GM12872 (cell line): ENCODE results near the gene UCP3.

Source experiments
- TF ChIP-seq, protein P1 (sequence below): IDR thresholded peaks from 3 replicates; pipeline ENCODE4 v1.5.1; 2011; ENCODE audit warnings: low read depth, mild to moderate bottlenecking, low read length, moderate library complexity; ENCODE audit not compliant: insufficient read depth

The UCP3 gene

DNA sequence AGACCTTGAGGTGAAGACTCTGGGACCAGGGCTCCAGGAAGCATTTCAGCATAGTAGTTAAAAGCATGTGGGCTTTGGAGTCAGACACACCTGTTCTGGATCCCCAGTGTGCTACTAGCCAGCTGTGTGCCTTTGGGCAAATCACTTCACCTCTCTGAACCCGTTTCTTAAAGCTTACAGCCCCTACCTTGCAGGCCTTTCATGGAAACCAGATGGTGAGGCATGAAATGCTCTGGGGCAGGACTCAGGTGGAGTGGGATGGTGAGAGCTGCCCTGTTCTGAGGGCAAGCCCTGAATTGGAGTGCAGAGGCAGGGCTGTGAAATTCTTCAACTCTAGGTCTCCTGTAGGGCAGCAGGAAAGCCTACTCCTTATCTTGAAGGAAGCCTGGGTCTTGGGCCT lies 36.7 kb downstream of the UCP3 start:
- TF ChIP-seq, protein P1, sequence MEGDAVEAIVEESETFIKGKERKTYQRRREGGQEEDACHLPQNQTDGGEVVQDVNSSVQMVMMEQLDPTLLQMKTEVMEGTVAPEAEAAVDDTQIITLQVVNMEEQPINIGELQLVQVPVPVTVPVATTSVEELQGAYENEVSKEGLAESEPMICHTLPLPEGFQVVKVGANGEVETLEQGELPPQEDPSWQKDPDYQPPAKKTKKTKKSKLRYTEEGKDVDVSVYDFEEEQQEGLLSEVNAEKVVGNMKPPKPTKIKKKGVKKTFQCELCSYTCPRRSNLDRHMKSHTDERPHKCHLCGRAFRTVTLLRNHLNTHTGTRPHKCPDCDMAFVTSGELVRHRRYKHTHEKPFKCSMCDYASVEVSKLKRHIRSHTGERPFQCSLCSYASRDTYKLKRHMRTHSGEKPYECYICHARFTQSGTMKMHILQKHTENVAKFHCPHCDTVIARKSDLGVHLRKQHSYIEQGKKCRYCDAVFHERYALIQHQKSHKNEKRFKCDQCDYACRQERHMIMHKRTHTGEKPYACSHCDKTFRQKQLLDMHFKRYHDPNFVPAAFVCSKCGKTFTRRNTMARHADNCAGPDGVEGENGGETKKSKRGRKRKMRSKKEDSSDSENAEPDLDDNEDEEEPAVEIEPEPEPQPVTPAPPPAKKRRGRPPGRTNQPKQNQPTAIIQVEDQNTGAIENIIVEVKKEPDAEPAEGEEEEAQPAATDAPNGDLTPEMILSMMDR = no peak

DNA sequence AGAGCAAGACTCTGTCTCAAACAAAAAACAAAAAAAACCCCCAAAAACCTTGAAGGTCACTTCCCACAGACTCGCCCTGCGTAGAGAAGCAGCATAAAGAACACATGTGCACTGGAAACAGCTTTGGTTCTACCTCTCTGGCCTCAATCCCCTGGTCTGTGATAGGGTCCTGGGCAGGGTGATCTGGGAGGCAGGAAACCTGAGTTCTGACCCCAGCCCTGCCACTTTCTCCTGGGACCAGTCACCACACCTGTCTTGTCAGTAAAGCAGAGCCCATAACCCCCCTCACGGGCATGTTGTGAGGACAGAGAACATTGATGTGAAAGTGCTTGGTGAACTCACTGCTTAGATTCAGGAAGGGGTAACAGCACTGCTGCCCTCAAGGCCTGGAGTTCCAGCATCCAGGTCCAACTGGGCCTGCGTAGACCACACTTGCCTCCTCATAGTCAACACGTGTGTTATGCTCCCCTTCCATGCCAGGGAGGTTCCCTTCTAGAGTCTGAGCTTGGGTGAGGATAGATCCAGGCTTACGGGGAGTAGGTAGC lies 37.6 kb downstream of the UCP3 start:
- TF ChIP-seq, protein P1 = no peak

DNA sequence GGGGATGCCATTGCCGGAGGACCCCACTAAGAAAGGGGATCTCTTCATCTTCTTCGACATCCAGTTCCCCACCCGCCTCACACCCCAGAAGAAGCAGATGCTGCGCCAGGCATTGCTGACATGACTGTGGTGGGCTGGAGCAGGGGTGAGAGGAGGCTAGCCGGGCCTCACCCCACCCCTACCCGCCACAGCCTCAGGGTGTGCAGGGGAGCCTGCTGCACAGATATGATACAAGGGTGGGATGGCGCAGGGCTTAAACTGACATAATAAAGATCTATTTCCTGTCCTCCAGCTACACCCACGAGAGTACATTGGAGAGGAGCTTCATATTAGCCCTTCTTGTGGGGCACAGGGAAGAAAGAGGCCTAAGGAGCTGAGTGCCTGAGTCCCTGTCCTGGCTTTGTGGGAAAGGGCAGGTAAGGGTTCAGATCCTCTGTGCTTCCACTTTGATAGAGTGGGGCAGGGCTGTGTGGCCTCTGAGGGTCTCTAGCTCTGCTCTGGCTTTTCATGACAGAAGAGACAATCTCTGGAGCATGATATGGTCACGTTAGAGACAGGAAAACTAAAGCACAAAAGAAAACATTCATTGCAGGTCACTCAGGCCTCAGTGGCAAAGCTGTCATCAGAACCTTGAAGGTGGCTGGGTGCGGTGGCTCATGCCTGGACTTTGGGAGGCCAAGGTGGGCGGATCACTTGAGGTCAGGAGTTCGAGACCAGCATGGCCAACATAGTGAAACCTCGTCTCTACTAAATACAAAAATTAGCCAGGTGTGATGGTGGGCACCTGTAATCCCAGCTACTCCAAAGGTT lies 38.7 kb downstream of the UCP3 start:
- TF ChIP-seq, protein P1 = no peak

DNA sequence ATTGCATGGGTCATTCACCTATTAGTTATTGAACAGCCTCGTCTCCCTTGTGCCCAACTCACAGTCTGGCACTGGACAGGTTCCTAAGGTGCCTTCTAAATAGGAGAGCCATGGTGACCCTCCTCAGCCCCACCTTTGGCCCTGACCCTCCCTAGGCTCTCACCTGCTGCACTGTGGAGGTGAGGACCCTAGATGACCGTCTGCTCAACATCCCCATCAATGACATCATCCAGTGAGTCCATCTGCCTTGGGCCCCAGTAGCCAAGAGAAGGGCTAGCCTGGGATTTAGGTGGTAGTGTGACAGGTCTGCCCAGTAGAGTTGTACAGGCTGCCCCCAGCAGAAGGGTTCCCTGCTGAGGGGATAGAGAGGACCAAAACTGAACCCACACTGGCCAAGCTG lies 39.8 kb downstream of the UCP3 start:
- TF ChIP-seq, protein P1 = no peak

DNA sequence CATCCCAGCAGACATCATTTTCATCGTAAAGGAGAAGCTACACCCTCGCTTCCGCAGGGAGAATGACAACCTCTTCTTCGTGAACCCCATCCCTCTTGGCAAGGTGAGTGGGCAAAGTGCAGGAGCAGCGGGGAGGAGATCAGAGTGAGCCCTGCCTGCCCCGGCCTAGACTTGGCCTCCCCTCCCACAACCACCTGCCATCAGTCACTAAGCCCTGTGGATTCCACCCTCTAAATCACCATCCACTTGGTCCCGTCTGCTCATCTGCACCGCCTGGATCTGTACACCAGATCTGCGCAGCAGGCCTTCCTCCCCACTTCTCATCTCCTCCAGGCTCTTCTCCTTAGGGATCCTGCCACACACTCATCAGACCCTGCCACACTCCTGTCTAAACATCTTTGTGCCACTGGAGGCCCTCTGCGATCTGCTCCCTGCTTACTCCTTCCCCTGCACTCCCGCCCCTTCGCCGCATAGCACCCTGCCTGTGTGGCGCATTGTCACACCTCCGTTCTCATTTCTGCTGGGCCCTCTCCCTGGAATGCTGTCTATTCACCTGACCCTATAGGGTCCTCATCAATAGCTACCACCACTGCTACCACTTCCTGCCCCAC lies 40.4 kb downstream of the UCP3 start:
- TF ChIP-seq, protein P1 = no peak

DNA sequence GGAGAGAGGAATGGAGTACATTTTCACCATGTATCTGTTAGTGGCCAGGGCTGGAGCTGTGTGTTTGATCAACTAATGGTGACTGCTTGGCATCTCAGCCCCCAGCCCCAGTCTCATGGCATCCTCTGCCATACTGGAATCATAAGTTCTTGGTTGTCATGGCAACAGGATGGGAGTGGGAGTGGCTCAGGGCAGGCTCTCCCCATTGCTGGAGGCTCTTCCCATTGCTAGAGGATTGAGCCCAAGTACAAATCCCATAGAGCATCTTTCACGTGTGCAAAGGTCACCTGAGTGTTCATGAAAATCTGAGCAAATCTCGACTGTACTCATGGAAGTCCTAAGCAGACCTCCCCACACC lies 43.1 kb downstream of the UCP3 start:
- TF ChIP-seq, protein P1 = no peak

DNA sequence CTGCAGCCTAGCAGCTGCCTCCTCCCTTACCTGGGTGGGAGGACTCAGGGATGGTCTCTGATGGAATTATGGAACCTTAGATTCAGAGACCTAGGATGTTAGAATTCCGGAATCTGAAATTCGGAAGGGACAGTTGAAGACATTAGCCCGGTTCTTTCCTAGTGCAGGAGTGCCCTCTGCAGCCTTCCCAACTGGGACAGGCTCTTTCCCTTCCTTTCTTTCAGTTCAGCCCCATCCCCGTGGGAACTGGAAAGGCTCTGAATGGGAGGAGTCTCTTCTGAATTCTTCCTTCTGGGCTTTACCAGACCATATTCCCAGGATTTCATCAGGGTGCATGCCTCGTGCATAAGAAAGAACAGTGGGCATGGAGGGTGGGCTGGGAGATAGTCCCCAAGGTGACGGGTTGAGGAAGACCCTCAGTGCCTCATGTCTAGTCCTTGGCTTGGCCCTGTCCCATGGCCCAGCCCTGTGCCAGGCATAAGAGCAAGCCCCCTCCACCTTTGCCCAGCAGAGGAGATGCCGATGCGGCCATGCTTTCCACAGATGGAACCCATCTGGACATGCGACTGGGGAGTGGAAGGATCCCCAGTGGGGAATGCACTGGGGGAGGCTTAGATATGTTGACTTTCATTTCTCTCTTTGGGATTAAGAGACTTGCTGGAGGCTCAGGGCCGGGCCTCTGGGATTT lies 43.7 kb downstream of the UCP3 start:
- TF ChIP-seq, protein P1 = no peak
